ENCODE results near the gene MTHFD1L.

GRCh38 chr6:150931405-150931804 is 65.9 kb downstream of the MTHFD1L start:
- no peak for TF ChIP-seq CTCF (IDR thresholded peaks at IDR 0.05; ENCODE audit: low read depth, low read length, poor library complexity, severe bottlenecking)
- no peak for TF ChIP-seq EZH2phosphoT487 (IDR thresholded peaks at IDR 0.05; ENCODE audit: borderline replicate concordance, low read length)

All from DOHH2 (cell line).